Sigmoid colon (tissue), 7 donors: ENCODE data around the gene ASB4. TPM values are rescaled to one million over a fixed set of nuclear protein-coding genes. Genes with fewer than 3 reads are reported as not detected.
"Not testable (repeated sequence)": the region's sequence is repeated elsewhere in the genome, so short reads cannot be mapped to it uniquely, and the experiment has no call there.

ENCODE experiments used
- DNase-seq: peaks from one replicate; pipeline ENCODE4 v3.0.0-alpha.2; 2019
- H3K27ac ChIP-seq, 4 donors: fragments of 200-600 bp; sonication (generic); one replicate each; pipeline ENCODE4 v1.5.1; 2016 to 2019; ENCODE audit warnings: mild to moderate bottlenecking in 1 of 4
- H3K27me3 ChIP-seq, 3 donors: fragments of 200-600 bp; sonication (generic); one replicate each; pipeline ENCODE4 v1.5.1; 2019; ENCODE audit warnings: mild to moderate bottlenecking in 1 of 3
- H3K36me3 ChIP-seq, 4 donors: fragments of 200-600 bp; sonication (generic); one replicate each; pipeline ENCODE4 v1.5.1; 2016 to 2019
- H3K4me1 ChIP-seq, 4 donors: fragments of 200-600 bp; sonication (generic); one replicate each; pipeline ENCODE4 v1.5.1; 2017 to 2019
- H3K4me3 ChIP-seq, 4 donors: fragments of 200-600 bp; sonication (generic); one replicate each; pipeline ENCODE4 v1.5.1; 2017 to 2019; ENCODE audit warnings: mild to moderate bottlenecking in 2 of 4, moderate library complexity in 1 of 4
- H3K9me3 ChIP-seq, 4 donors: fragments of 200-600 bp in 3 of 4; sonication (generic) in 3 of 4; one replicate each; pipeline versions ENCODE4 v1.5.1 to v1.6.1; 2013 to 2019
- EP300 ChIP-seq, 4 donors: sonication (generic); formaldehyde crosslinking; IDR thresholded peaks; one replicate each; pipeline ENCODE4 v1.6.1; 2017; ENCODE audit warnings: antibody characterized with exemption in 4 of 4
- POLR2A ChIP-seq, 2 donors: fragments of 450-650 bp; IDR thresholded peaks; one replicate each; pipeline ENCODE4 v1.6.1; 2016; ENCODE audit warnings: antibody characterized with exemption in 2 of 2, mild to moderate bottlenecking in 2 of 2, moderate library complexity in 2 of 2
- POLR2AphosphoS5 ChIP-seq, 4 donors: sonication (generic); formaldehyde crosslinking; IDR thresholded peaks; one replicate each; pipeline ENCODE4 v1.6.1; 2017; ENCODE audit warnings: antibody characterized with exemption in 4 of 4
- WGBS, 2 donors: extraction: QIAGEN DNeasy Blood & Tissue Kit; methylation state at CpG; one replicate each; pipeline ENCODE4 v1.1.7; 2013; 5-methylcytosine and 5-hydroxymethylcytosine counted together
- intact Hi-C: fragments of 100-400 bp; cut with DNase I; formaldehyde crosslinking; loops from one replicate; pipeline ENCODE4 v1.15.1; 2023
- polyA plus RNA-seq, 3 donors: library from polyadenylated mRNA; stranded (reverse); fragments of 200-250 nt; gene quantifications; one replicate each; pipeline ENCODE4 v1.2.3, GENCODE V29; 2013
- total RNA-seq, 4 donors: library from RNA; depleted of rRNA; stranded (reverse); fragments of >200 nt; gene quantifications; one replicate each; pipeline ENCODE4 v1.1.0, GENCODE V29; 2016
- TF ChIP-seq, protein P1 (sequence below), 4 experiments: fragments of 450-650 bp in 3 of 4; fragments of 200-600 bp in 1 of 4; IDR thresholded peaks; one replicate each; pipeline ENCODE4 v1.5.1; 2016 to 2019; ENCODE audit warnings: antibody characterized with exemption in 4 of 4, mild to moderate bottlenecking in 3 of 4, moderate library complexity in 2 of 4
- donor health status: healthy with polysubstance abuse.
- donor health status: Bipolar disorder and iron deficiency.
- donor health status: healthy.

ASB4 gene
- total and polyA plus RNA-seq, 7 donors, result 0.19 TPM; not detected in 6

DNA sequence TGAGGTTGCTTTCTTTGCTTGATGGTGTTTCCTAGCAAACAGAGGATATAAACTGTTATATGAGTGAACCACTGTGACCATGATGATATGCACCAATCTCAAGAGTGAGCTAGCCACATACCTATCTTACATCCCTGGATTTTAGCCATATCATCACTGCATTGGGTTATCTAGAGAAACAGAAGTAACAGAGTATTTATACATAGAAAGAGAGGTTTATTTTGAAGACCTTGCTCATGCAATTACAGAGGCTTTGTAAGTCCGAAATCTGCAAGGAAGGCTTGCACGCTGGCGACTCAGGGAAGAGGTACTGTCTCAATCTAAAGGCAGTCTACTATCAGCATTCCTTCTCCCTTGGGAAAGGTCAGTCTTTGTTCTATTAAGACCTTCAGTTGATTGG, 39.1 kb upstream of the ASB4 start:
- intact Hi-C loops, result no loop called here
- Histone ChIP-seq H3K9me3 (no peaks in the 10 kb centered on the region), H3K27ac (no peak overlapping the region), H3K4me1 (no peaks in the 10 kb centered on the region), H3K27me3 (no peaks in the 10 kb centered on the region), H3K4me3 (no peak overlapping the region), H3K36me3 (no peaks in the 10 kb centered on the region)
- DNase-seq, result no peak
- TF ChIP-seq EP300 (IDR thresholded peaks at IDR 0.05), result no peak
- TF ChIP-seq, protein P1, sequence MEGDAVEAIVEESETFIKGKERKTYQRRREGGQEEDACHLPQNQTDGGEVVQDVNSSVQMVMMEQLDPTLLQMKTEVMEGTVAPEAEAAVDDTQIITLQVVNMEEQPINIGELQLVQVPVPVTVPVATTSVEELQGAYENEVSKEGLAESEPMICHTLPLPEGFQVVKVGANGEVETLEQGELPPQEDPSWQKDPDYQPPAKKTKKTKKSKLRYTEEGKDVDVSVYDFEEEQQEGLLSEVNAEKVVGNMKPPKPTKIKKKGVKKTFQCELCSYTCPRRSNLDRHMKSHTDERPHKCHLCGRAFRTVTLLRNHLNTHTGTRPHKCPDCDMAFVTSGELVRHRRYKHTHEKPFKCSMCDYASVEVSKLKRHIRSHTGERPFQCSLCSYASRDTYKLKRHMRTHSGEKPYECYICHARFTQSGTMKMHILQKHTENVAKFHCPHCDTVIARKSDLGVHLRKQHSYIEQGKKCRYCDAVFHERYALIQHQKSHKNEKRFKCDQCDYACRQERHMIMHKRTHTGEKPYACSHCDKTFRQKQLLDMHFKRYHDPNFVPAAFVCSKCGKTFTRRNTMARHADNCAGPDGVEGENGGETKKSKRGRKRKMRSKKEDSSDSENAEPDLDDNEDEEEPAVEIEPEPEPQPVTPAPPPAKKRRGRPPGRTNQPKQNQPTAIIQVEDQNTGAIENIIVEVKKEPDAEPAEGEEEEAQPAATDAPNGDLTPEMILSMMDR (IDR thresholded peaks at IDR 0.05), result no peak
- TF ChIP-seq POLR2AphosphoS5 (IDR thresholded peaks at IDR 0.05), result no peak
- no peak for TF ChIP-seq POLR2A (IDR thresholded peaks at IDR 0.05)
- 98% methylated on average over 3 of the region's 3 CpGs for WGBS, 2 donors

DNA sequence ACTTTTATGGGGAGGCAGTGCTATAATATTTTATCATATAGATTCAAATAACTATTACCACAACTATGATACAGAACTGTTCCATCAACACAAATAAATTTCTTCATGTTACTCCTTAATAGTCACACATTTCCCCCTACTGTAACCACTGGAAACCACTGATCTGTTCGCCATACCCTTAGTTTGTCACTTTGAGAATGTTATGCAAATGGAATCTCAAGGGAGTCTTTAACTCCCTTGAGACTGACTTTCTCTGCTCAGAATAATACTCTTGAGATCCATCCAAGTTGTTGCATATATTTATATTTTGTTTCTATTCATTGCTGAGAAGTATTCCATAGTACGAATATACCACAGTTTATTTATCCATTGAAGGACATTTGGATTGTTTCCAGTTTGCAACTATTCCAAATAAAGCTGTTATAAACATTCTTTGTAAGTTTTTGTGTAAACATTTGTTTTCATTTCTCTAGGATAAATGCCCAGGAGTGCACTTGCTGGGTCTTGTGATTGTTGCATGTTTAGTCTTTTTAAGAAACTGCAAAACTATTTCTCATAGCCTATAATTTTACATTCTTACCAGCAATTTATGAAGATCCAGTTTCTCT, 31.2 kb upstream of the ASB4 start:
- 52 to 59% methylated on average over 2 of the region's 2 CpGs for WGBS, 2 donors
- no peak for TF ChIP-seq POLR2A (IDR thresholded peaks at IDR 0.05)
- no peak for TF ChIP-seq EP300 (IDR thresholded peaks at IDR 0.05)
- TF ChIP-seq, protein P1 (IDR thresholded peaks at IDR 0.05), result no peak
- TF ChIP-seq POLR2AphosphoS5 (IDR thresholded peaks at IDR 0.05), result no peak
- no peaks in the 10 kb centered on the region for H3K4me1 ChIP-seq
- no peak overlapping the region for H3K4me3 ChIP-seq
- DNase-seq, result no peak
- no peak overlapping the region for H3K27ac ChIP-seq
- no peaks in the 10 kb centered on the region for H3K27me3 ChIP-seq
- peaks cover 0 to 2% (median 0%) of the 10 kb centered on the region in 4 donors for H3K9me3 ChIP-seq
- intact Hi-C loops, result no loop called here
- no peaks in the 10 kb centered on the region for H3K36me3 ChIP-seq

DNA sequence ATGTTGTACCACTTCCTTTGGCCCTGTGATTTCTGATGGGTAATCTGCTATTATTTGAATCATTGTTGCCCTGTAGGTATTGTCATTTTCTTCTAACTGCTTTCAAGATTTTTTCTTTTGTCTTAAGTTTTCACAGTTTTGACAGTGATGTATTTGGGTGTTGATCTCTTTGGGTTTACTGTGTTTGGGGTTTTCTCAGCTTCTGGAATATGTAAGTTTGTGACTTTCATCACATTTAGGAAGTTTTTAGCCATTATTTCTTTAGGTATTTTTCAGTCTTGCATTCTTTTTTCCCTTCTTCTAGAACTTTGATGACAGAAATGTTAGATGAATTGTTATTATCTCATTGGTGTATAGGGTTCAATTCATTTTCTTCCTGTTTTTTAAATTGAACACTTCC, 27.8 kb upstream of the ASB4 start:
- TF ChIP-seq POLR2A (IDR thresholded peaks at IDR 0.05), result no peak
- TF ChIP-seq, protein P1 (IDR thresholded peaks at IDR 0.05), result no peak
- no peak for TF ChIP-seq EP300 (IDR thresholded peaks at IDR 0.05)
- TF ChIP-seq POLR2AphosphoS5 (IDR thresholded peaks at IDR 0.05), result no peak
- H3K4me1 ChIP-seq, result no peaks in the 10 kb centered on the region
- intact Hi-C loops, result no loop called here
- H3K36me3 ChIP-seq, result no peaks in the 10 kb centered on the region
- H3K27ac ChIP-seq, result no peak overlapping the region
- no peak for DNase-seq
- no peak overlapping the region for H3K4me3 ChIP-seq
- no peaks in the 10 kb centered on the region for H3K27me3 ChIP-seq
- H3K9me3 ChIP-seq, result peaks cover 0 to 2% (median 0%) of the 10 kb centered on the region in 4 donors

DNA sequence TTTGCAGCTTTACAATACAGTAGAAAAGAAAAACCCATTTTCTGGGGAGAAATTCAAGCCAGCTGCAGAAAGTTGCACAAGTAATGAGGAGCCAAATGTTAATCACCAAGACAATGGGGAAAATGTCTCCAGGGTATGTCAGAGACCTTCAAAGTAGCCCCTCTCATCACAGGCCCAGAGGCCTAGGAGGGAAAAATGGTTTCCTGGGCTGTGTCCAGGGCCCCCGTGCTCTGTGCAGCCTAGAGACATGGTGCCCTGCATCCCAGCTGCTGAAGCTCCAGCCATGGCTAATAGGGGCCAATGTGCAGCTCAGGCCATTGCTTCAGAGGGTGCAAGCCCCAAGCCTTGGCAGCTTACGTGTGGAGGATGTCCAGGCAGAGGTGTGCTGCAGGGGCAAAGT, 25.1 kb upstream of the ASB4 start:
- intact Hi-C loops, H3K27ac ChIP-seq, DNase-seq, H3K27me3 ChIP-seq, H3K4me3 ChIP-seq, H3K36me3 ChIP-seq, H3K4me1 ChIP-seq, H3K9me3 ChIP-seq: not testable (repeated sequence)
- 93 to 95% methylated on average over 2 of the region's 2 CpGs for WGBS, 2 donors

DNA sequence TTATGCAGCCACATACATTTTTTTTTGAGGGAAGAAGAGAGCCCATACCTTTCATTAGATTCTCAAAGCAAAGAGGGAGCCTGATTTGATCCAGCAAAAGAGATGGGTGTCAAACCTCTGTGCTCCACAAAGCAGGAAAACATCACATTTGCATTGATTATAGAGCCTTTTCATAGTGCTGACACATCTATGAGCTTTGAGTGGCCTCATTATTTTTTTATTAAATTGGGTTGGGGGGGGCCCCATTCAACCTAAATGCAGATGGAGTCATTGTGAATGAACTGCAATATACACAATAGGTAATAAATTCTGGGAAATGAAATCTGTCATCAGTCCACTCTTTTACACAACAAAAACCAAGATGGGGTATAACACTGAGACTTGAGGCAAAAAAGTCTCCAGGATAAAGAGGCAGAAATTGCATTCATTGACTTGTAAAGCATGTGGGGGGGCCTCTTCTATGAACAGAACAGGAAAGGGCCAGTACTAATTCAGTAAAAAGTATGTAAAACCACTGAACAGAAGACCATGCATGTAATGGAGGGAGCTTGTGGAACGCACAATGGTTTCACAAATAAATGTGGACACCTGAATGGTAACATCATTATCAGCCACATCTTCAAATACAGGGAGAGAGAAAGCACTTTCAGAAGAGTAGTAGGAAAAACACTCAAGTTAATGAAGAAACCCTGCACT, 17.7 kb upstream of the ASB4 start:
- intact Hi-C loops, result no loop called here
- Histone ChIP-seq H3K4me1 (no peaks in the 10 kb centered on the region), H3K9me3 (no peaks in the 10 kb centered on the region), H3K27me3 (no peaks in the 10 kb centered on the region), H3K36me3 (no peaks in the 10 kb centered on the region), H3K27ac (no peak overlapping the region), H3K4me3 (no peak overlapping the region)
- WGBS, 2 donors, result 93 to 94% methylated on average over 1 of the region's 1 CpG
- no peak for DNase-seq
- TF ChIP-seq POLR2AphosphoS5 (IDR thresholded peaks at IDR 0.05) (no peak), EP300 (IDR thresholded peaks at IDR 0.05) (no peak), POLR2A (IDR thresholded peaks at IDR 0.05) (no peak)
- TF ChIP-seq, protein P1 (IDR thresholded peaks at IDR 0.05), result no peak
